H9 (cell line): Measurements from ENCODE around the gene TSPO. TPM values are rescaled to one million over a fixed set of nuclear protein-coding genes. Genes with fewer than 3 reads are reported as not detected.

Experiments used
- DNase-seq: peaks from one replicate; pipeline ENCODE4 v3.0.0-alpha.2; 2017
- H2AFZ ChIP-seq: one replicate; pipeline ENCODE4 v1.6.1; 2013; ENCODE audit warnings: mild to moderate bottlenecking, low read length, control low read depth, moderate library complexity
- H2AK5ac ChIP-seq: 2 replicates; pipeline ENCODE4 v1.6.1; 2013; ENCODE audit warnings: low read length, control low read depth, mixed read lengths; ENCODE audit not compliant: insufficient read length
- H2BK120ac ChIP-seq: one replicate; pipeline ENCODE4 v1.6.1; 2013; ENCODE audit warnings: low read depth, mild to moderate bottlenecking, low read length, control low read depth, inconsistent platforms; ENCODE audit not compliant: poor library complexity, severe bottlenecking
- H2BK12ac ChIP-seq: 2 replicates; pipeline ENCODE4 v1.6.1; 2013; ENCODE audit warnings: low read length, control low read depth, mixed read lengths, low read depth; ENCODE audit not compliant: insufficient read length
- H2BK15ac ChIP-seq: 2 replicates; pipeline ENCODE4 v1.6.1; 2013; ENCODE audit warnings: low read depth, low read length, control low read depth
- H2BK20ac ChIP-seq: one replicate; pipeline ENCODE4 v1.6.1; 2013; ENCODE audit warnings: low read depth, mild to moderate bottlenecking, low read length, control low read depth, inconsistent platforms; ENCODE audit not compliant: poor library complexity, severe bottlenecking
- H2BK5ac ChIP-seq: 2 replicates; pipeline ENCODE4 v1.6.1; 2013; ENCODE audit warnings: low read length, control low read depth, mixed read lengths; ENCODE audit not compliant: insufficient read length
- H3K14ac ChIP-seq: 2 replicates; pipeline ENCODE4 v1.6.1; 2013; ENCODE audit warnings: low read length, control low read depth; ENCODE audit not compliant: insufficient read depth
- H3K18ac ChIP-seq: 2 replicates; pipeline ENCODE4 v1.6.1; 2013; ENCODE audit warnings: low read depth, mild to moderate bottlenecking, mixed read lengths, low read length, control low read depth; ENCODE audit not compliant: insufficient read length
- H3K23ac ChIP-seq: 2 replicates; pipeline ENCODE4 v1.6.1; 2013; ENCODE audit warnings: low read length, control low read depth, mixed read lengths, low read depth; ENCODE audit not compliant: insufficient read length
- H3K23me2 ChIP-seq: 2 replicates; pipeline ENCODE4 v1.6.1; 2013; ENCODE audit warnings: low read depth, mild to moderate bottlenecking, mixed read lengths, low read length, control low read depth; ENCODE audit not compliant: insufficient read length, poor library complexity, severe bottlenecking
- H3K27ac ChIP-seq: 2 replicates; pipeline ENCODE4 v1.5.1; 2013; ENCODE audit warnings: low read length, control low read depth, mixed read lengths, low read depth; ENCODE audit not compliant: insufficient read length
- H3K27me3 ChIP-seq: 2 replicates; pipeline ENCODE4 v1.6.1; 2013; ENCODE audit warnings: low read length, control low read depth, inconsistent platforms; ENCODE audit not compliant: insufficient read depth
- H3K4ac ChIP-seq: 2 replicates; pipeline ENCODE4 v1.6.1; 2013; ENCODE audit warnings: low read depth, mild to moderate bottlenecking, control low read depth, inconsistent platforms, low read length, moderate library complexity
- H3K4me1 ChIP-seq: 2 replicates; pipeline ENCODE4 v1.6.1; 2013; ENCODE audit warnings: low read length, control low read depth, inconsistent platforms; ENCODE audit not compliant: insufficient read depth
- H3K4me2 ChIP-seq: 2 replicates; pipeline ENCODE4 v1.6.1; 2013; ENCODE audit warnings: low read length, control low read depth, mixed read lengths; ENCODE audit not compliant: insufficient read length, insufficient read depth
- H3K56ac ChIP-seq: 2 replicates; pipeline ENCODE4 v1.6.1; 2013; ENCODE audit warnings: low read depth, mild to moderate bottlenecking, mixed read lengths, low read length, control low read depth; ENCODE audit not compliant: insufficient read length
- H3K79me1 ChIP-seq: 2 replicates; pipeline ENCODE4 v1.6.1; 2013; ENCODE audit warnings: low read depth, mild to moderate bottlenecking, moderate library complexity, low read length, control low read depth, inconsistent platforms; ENCODE audit not compliant: insufficient read depth, poor library complexity, severe bottlenecking
- H3K79me2 ChIP-seq: 2 replicates; pipeline ENCODE4 v1.6.1; 2013; ENCODE audit warnings: low read length, control low read depth, inconsistent platforms; ENCODE audit not compliant: insufficient read depth
- H3K9ac ChIP-seq: 2 replicates; pipeline ENCODE4 v1.6.1; 2013; ENCODE audit warnings: low read length, control low read depth, mixed read lengths; ENCODE audit not compliant: insufficient read length; ENCODE audit errors: extremely low read depth
- H3K9me3 ChIP-seq: one replicate; pipeline ENCODE4 v1.6.1; 2013; ENCODE audit warnings: low read depth, low read length, inconsistent platforms; ENCODE audit not compliant: control insufficient read depth
- H3T11ph ChIP-seq: one replicate; pipeline ENCODE4 v1.6.1; 2013; ENCODE audit warnings: mild to moderate bottlenecking, low read length, control low read depth, inconsistent platforms
- H4K20me1 ChIP-seq: one replicate; pipeline ENCODE4 v1.6.1; 2013; ENCODE audit not compliant: control insufficient read depth, insufficient read length, insufficient read depth
- H4K5ac ChIP-seq: 2 replicates; pipeline ENCODE4 v1.6.1; 2013; ENCODE audit warnings: low read depth, mild to moderate bottlenecking, mixed read lengths, low read length, control low read depth; ENCODE audit not compliant: insufficient read length
- H4K8ac ChIP-seq: replicated peaks from 2 replicates; pipeline ENCODE4 v1.6.1; 2013; ENCODE audit warnings: low read length, control low read depth, mixed read lengths, low read depth; ENCODE audit not compliant: insufficient read length
- H4K91ac ChIP-seq: 2 replicates; pipeline ENCODE4 v1.6.1; 2013; ENCODE audit warnings: low read depth, mild to moderate bottlenecking, moderate library complexity, mixed read lengths, low read length, control low read depth; ENCODE audit not compliant: insufficient read length
- H3K27ac Mint-ChIP-seq, 3 experiments: 2 replicates in 2 of 3; 3 replicates in 1 of 3; pipeline ENCODE4 v1.8.0; 2020 to 2021; ENCODE audit warnings: mixed read lengths in 3 of 3, mild to moderate bottlenecking in 1 of 3, moderate library complexity in 1 of 3
- H3K27me3 Mint-ChIP-seq: 2 replicates; pipeline ENCODE4 v1.8.0; 2021; ENCODE audit warnings: low read depth, mild to moderate bottlenecking, moderate library complexity, mixed read lengths
- H3K36me3 Mint-ChIP-seq, 3 experiments: 2 replicates in 2 of 3; 3 replicates in 1 of 3; pipeline ENCODE4 v1.8.0; 2020 to 2021; ENCODE audit warnings: low read depth in 3 of 3, mixed read lengths in 3 of 3; ENCODE audit not compliant: insufficient read depth in 1 of 3
- H3K4me1 Mint-ChIP-seq, 2 experiments: 2 replicates each; pipeline ENCODE4 v1.8.0; 2020; ENCODE audit warnings: mixed read lengths in 2 of 2
- H3K4me3 Mint-ChIP-seq, 2 experiments: 2 replicates in 1 of 2; 3 replicates in 1 of 2; pipeline ENCODE4 v1.8.0; 2020 to 2021; ENCODE audit warnings: mild to moderate bottlenecking in 2 of 2, mixed read lengths in 2 of 2, moderate library complexity in 1 of 2
- H3K9me3 Mint-ChIP-seq, 2 experiments: 2 replicates in 1 of 2; 3 replicates in 1 of 2; pipeline ENCODE4 v1.8.0; 2020; ENCODE audit warnings: mild to moderate bottlenecking in 2 of 2, mixed read lengths in 2 of 2, moderate library complexity in 1 of 2
- CTCF ChIP-seq: fragments of 200-600 bp; sonication (generic); conservative IDR thresholded peaks from 3 replicates; pipeline ENCODE4 v1.8.0; 2021; ENCODE audit warnings: antibody characterized with exemption, mild to moderate bottlenecking
- WGBS: extraction: QIAGEN DNeasy Blood & Tissue Kit; methylation state at CpG from one replicate; pipeline ENCODE4 v1.1.7; 2013; ENCODE audit warnings: missing lambda C conversion rate, low lambda C conversion rate, mixed read lengths; ENCODE audit not compliant: insufficient read length; ENCODE audit errors: extremely low coverage; 5-methylcytosine and 5-hydroxymethylcytosine counted together
- total RNA-seq: library from RNA; stranded (reverse); gene quantifications from 2 replicates; pipeline ENCODE4 v1.2.1, GENCODE V29; 2021

Gene TSPO
- total RNA-seq, 1 experiment from 2014 or later = 14.8 TPM

GRCh38 chr22:43109511-43109910 is 41.8 kb upstream of the TSPO start:
- Histone ChIP-seq H3K18ac (no peak overlapping the region), H3K79me1 (no peaks in the 10 kb centered on the region), H3K79me2 (no peaks in the 10 kb centered on the region), H3K27me3 (peaks cover 27% of the 10 kb centered on the region), H3K9me3 (no peaks in the 10 kb centered on the region), H3K4me2 (peak overlapping the region; percentile 85), H4K20me1 (no peaks in the 10 kb centered on the region), H3K23ac (no peak overlapping the region), H2BK20ac (no peak overlapping the region), H2AFZ (no peak overlapping the region), H3T11ph (no peak overlapping the region), H4K91ac (no peak overlapping the region), H3K14ac (no peak overlapping the region), H2BK15ac (no peak overlapping the region), H3K27ac (no peak overlapping the region), H2BK120ac (no peak overlapping the region), H3K9ac (no peak overlapping the region), H4K5ac (no peak overlapping the region), H4K8ac (no peak overlapping the region), H3K4ac (no peak overlapping the region), H2AK5ac (no peak overlapping the region), H2BK12ac (no peak overlapping the region), H3K56ac (no peak overlapping the region), H3K23me2 (peaks cover 11% of the 10 kb centered on the region), H3K4me1 (peaks cover 4% of the 10 kb centered on the region; the same call in 1 of the 2 replicates), H2BK5ac (no peak overlapping the region)
- WGBS = no CpG with 5 or more reads among the region's 5 CpGs
- H3K4me1 Mint-ChIP-seq = peaks cover 9 to 31% of the 10 kb centered on the region in 2 experiments
- no peak for TF ChIP-seq CTCF
- peak overlapping the region; percentile 41 to 68 for H3K4me3 Mint-ChIP-seq
- DNase-seq = no peak
- H3K9me3 Mint-ChIP-seq = no peaks in the 10 kb centered on the region
- peaks cover 78% of the 10 kb centered on the region for H3K27me3 Mint-ChIP-seq
- H3K36me3 Mint-ChIP-seq = no peaks in the 10 kb centered on the region
- no peak overlapping the region for H3K27ac Mint-ChIP-seq
